MM.1S (cell line): Measurements from ENCODE around the gene GART.

ENCODE experiments used
- EZH2 ChIP-seq: fragments of 300-600 bp; sonication (generic); optimal IDR thresholded peaks from 2 replicates; pipeline ENCODE3; 2017; ENCODE audit warnings: low read depth, mild to moderate bottlenecking, antibody characterized with exemption, low read length, mixed read lengths
- EZH2phosphoT487 ChIP-seq: fragments of 300-600 bp; sonication (generic); IDR thresholded peaks from 2 replicates; pipeline ENCODE4 v1.6.1; 2018; ENCODE audit warnings: antibody characterized with exemption, low read length
- TF ChIP-seq, protein P1 (sequence below): fragments of 300-600 bp; sonication (generic); IDR thresholded peaks from 2 replicates; pipeline ENCODE4 v1.5.1; 2016; ENCODE audit warnings: antibody characterized with exemption, low read length, mixed read lengths

DNA sequence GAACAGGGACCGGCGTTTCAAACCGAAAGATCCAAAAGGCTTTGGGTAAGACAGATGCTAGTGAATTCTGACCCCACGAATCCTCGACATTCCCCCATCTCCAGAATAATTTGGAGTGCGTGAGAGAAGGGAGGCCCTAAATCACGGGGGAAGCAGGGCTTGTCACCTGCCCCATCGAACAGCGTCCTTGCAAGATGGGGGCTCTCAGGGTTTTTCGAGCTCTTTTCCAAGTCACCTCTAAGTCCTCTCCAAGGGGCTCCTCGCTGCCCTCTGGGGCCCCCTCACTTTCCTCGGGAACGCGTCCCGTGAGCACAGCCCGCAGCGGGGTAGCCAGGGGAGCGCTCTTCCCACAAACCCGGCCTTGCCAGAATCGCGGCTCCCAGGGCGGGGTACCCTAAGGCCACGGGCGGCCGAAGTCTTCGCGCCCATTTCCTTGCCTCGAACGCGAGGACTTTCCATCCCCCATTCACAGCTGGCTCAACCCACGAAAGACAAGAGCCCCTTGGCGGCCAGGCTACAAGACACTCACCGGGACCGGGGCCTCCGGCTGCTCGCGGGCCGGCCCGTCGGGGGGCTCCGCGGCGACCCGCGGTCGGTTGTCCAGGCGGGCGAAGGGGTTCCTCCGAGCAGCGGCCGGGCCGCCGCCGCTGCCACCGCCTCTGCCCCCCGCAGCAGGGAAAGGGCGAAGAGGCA, 46.0 kb upstream of the GART start:
- TF ChIP-seq EZH2 (no peak), EZH2phosphoT487 (no peak)
- TF ChIP-seq, protein P1, sequence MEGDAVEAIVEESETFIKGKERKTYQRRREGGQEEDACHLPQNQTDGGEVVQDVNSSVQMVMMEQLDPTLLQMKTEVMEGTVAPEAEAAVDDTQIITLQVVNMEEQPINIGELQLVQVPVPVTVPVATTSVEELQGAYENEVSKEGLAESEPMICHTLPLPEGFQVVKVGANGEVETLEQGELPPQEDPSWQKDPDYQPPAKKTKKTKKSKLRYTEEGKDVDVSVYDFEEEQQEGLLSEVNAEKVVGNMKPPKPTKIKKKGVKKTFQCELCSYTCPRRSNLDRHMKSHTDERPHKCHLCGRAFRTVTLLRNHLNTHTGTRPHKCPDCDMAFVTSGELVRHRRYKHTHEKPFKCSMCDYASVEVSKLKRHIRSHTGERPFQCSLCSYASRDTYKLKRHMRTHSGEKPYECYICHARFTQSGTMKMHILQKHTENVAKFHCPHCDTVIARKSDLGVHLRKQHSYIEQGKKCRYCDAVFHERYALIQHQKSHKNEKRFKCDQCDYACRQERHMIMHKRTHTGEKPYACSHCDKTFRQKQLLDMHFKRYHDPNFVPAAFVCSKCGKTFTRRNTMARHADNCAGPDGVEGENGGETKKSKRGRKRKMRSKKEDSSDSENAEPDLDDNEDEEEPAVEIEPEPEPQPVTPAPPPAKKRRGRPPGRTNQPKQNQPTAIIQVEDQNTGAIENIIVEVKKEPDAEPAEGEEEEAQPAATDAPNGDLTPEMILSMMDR = no peak
